ENCODE data around the gene ADGRG3.

ADGRG3 gene

GRCh38 chr16:57708168-57708567, 40.1 kb downstream of the ADGRG3 start:
- Histone ChIP-seq H3K9me3 (ENCODE audit: insufficient read depth, low read length) (no peaks in the 10 kb centered on the region), H3K27me3 (ENCODE audit: low read length) (no peaks in the 10 kb centered on the region), H3K9ac (ENCODE audit: low read length) (no peak overlapping the region), H3K4me2 (ENCODE audit: low read depth, low read length, poor library complexity, severe bottlenecking) (no peak overlapping the region), H3K4me3 (ENCODE audit: insufficient read depth, low read length, poor library complexity, severe bottlenecking) (no peak overlapping the region), H3K9me2 (replicated peaks; ENCODE audit: insufficient read depth, low read length) (no peaks in the 10 kb centered on the region), H3K79me2 (ENCODE audit: insufficient read depth, low read length) (no peaks in the 10 kb centered on the region), H3K27ac (ENCODE audit: low read depth, low read length) (no peak overlapping the region), H3K36me3 (ENCODE audit: low read length) (no peaks in the 10 kb centered on the region), H2AFZ (ENCODE audit: low read depth, low read length, severe bottlenecking) (no peak overlapping the region), H3F3A (ENCODE audit: insufficient read depth) (no peaks in the 10 kb centered on the region), H4K20me1 (ENCODE audit: low read depth, low read length) (no peaks in the 10 kb centered on the region)
- TF ChIP-seq EZH2phosphoT487 (conservative IDR thresholded peaks at IDR 0.05; ENCODE audit: low read length): no peak
- TF ChIP-seq, protein P1, sequence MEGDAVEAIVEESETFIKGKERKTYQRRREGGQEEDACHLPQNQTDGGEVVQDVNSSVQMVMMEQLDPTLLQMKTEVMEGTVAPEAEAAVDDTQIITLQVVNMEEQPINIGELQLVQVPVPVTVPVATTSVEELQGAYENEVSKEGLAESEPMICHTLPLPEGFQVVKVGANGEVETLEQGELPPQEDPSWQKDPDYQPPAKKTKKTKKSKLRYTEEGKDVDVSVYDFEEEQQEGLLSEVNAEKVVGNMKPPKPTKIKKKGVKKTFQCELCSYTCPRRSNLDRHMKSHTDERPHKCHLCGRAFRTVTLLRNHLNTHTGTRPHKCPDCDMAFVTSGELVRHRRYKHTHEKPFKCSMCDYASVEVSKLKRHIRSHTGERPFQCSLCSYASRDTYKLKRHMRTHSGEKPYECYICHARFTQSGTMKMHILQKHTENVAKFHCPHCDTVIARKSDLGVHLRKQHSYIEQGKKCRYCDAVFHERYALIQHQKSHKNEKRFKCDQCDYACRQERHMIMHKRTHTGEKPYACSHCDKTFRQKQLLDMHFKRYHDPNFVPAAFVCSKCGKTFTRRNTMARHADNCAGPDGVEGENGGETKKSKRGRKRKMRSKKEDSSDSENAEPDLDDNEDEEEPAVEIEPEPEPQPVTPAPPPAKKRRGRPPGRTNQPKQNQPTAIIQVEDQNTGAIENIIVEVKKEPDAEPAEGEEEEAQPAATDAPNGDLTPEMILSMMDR (IDR thresholded peaks at IDR 0.05; ENCODE audit: insufficient read depth, low read length, poor library complexity, severe bottlenecking): no peak

- Histone ChIP-seq H3K9me2 (replicated peaks; ENCODE audit: insufficient read depth, low read length) (no peaks in the 10 kb centered on the region), H3K9ac (ENCODE audit: low read length) (no peak overlapping the region), H3K9me3 (ENCODE audit: insufficient read depth, low read length) (no peaks in the 10 kb centered on the region), H3K27me3 (ENCODE audit: low read length) (no peaks in the 10 kb centered on the region), H3K36me3 (ENCODE audit: low read length) (no peaks in the 10 kb centered on the region), H3K27ac (ENCODE audit: low read depth, low read length) (no peak overlapping the region), H2AFZ (ENCODE audit: low read depth, low read length, severe bottlenecking) (no peak overlapping the region), H3K4me3 (ENCODE audit: insufficient read depth, low read length, poor library complexity, severe bottlenecking) (no peak overlapping the region), H3F3A (ENCODE audit: insufficient read depth) (no peaks in the 10 kb centered on the region), H3K79me2 (ENCODE audit: insufficient read depth, low read length) (no peaks in the 10 kb centered on the region), H4K20me1 (ENCODE audit: low read depth, low read length) (no peaks in the 10 kb centered on the region), H3K4me2 (ENCODE audit: low read depth, low read length, poor library complexity, severe bottlenecking) (no peak overlapping the region)
- TF ChIP-seq EZH2phosphoT487 (conservative IDR thresholded peaks at IDR 0.05; ENCODE audit: low read length): no peak
- TF ChIP-seq, protein P1 (IDR thresholded peaks at IDR 0.05; ENCODE audit: insufficient read depth, low read length, poor library complexity, severe bottlenecking): no peak
These were observed 41.6 kb downstream of the ADGRG3 start for GRCh38 chr16:57709663-57710062.

- Histone ChIP-seq H3K27me3 (ENCODE audit: low read length) (no peaks in the 10 kb centered on the region), H3K79me2 (ENCODE audit: insufficient read depth, low read length) (no peaks in the 10 kb centered on the region), H3K4me3 (ENCODE audit: insufficient read depth, low read length, poor library complexity, severe bottlenecking) (no peak overlapping the region), H3K27ac (ENCODE audit: low read depth, low read length) (no peak overlapping the region), H3F3A (ENCODE audit: insufficient read depth) (no peaks in the 10 kb centered on the region), H3K9ac (ENCODE audit: low read length) (no peak overlapping the region), H3K9me3 (ENCODE audit: insufficient read depth, low read length) (no peaks in the 10 kb centered on the region), H3K36me3 (ENCODE audit: low read length) (no peaks in the 10 kb centered on the region), H3K4me2 (ENCODE audit: low read depth, low read length, poor library complexity, severe bottlenecking) (no peak overlapping the region), H3K9me2 (replicated peaks; ENCODE audit: insufficient read depth, low read length) (no peaks in the 10 kb centered on the region), H2AFZ (ENCODE audit: low read depth, low read length, severe bottlenecking) (no peak overlapping the region), H4K20me1 (ENCODE audit: low read depth, low read length) (no peaks in the 10 kb centered on the region)
- TF ChIP-seq, protein P1 (IDR thresholded peaks at IDR 0.05; ENCODE audit: insufficient read depth, low read length, poor library complexity, severe bottlenecking): no peak
- no peak for TF ChIP-seq EZH2phosphoT487 (conservative IDR thresholded peaks at IDR 0.05; ENCODE audit: low read length)
These were observed 43.2 kb downstream of the ADGRG3 start for GRCh38 chr16:57711346-57711745.

Data from SU-DHL-6 (cell line).